Keratinocyte (primary cell): Measurements from ENCODE around the gene SLC25A5. TPM values are rescaled to one million over a fixed set of nuclear protein-coding genes. Genes with fewer than 3 reads are reported as not detected.

Experiments used
- DNase-seq: peaks from one replicate; pipeline ENCODE4 v3.0.0-alpha.2; 2011; ENCODE audit warnings: low read depth, missing footprints, low spot score
- FAIRE-seq: peaks from 2 replicates; lab custom pipeline; 2011; peaks lifted over from hg19 to GRCh38; lab: Jason Lieb, UNC
- H2AFZ ChIP-seq: 2 replicates; pipeline ENCODE4 v1.6.0; 2012; ENCODE audit warnings: low read length, control low read depth, inconsistent platforms; ENCODE audit not compliant: control insufficient read depth
- H3K27ac ChIP-seq: 2 replicates; pipeline ENCODE4 v1.5.1; 2011; ENCODE audit warnings: low read length; ENCODE audit not compliant: control insufficient read depth, insufficient read depth
- H3K27me3 ChIP-seq: 3 replicates; pipeline ENCODE4 v1.6.0; 2011; ENCODE audit warnings: low read length; ENCODE audit not compliant: control insufficient read depth, insufficient read depth; ENCODE audit errors: extremely low read depth
- H3K36me3 ChIP-seq, 2 experiments: 2 replicates in 1 of 2; 3 replicates in 1 of 2; pipeline ENCODE4 v1.5.1; 2011; ENCODE audit warnings: low read length in 2 of 2, mild to moderate bottlenecking in 1 of 2; ENCODE audit not compliant: control insufficient read depth in 2 of 2, insufficient read depth in 2 of 2; ENCODE audit errors: extremely low read depth in 1 of 2
- H3K4me1 ChIP-seq: 3 replicates; pipeline ENCODE4 v1.5.1; 2011; ENCODE audit warnings: low read length; ENCODE audit not compliant: control insufficient read depth, insufficient read depth; ENCODE audit errors: extremely low read depth
- H3K4me2 ChIP-seq: 3 replicates; pipeline ENCODE4 v1.6.0; 2011; ENCODE audit warnings: low read depth, low read length; ENCODE audit not compliant: control insufficient read depth, insufficient read depth; ENCODE audit errors: extremely low read depth
- H3K4me3 ChIP-seq, 3 experiments: fragments of 200-600 bp in 1 of 3; sonication (generic) in 1 of 3; 2 replicates in 2 of 3; 3 replicates in 1 of 3; pipeline ENCODE4 v1.5.1; 2011 to 2016; ENCODE audit warnings: low read length in 3 of 3, mild to moderate bottlenecking in 3 of 3, control low read depth in 2 of 3, inconsistent platforms in 1 of 3, low read depth in 1 of 3, mixed read lengths in 1 of 3, mixed run types in 1 of 3, moderate library complexity in 1 of 3; ENCODE audit not compliant: control insufficient read depth in 2 of 3, insufficient read depth in 2 of 3; ENCODE audit errors: extremely low read depth in 1 of 3
- H3K79me2 ChIP-seq: 2 replicates; pipeline ENCODE4 v1.6.0; 2012; ENCODE audit warnings: low read length; ENCODE audit not compliant: control insufficient read depth, insufficient read depth
- H3K9ac ChIP-seq: 3 replicates; pipeline ENCODE4 v1.6.0; 2011; ENCODE audit warnings: low read length; ENCODE audit not compliant: control insufficient read depth, insufficient read depth; ENCODE audit errors: extremely low read depth
- H3K9me1 ChIP-seq: 3 replicates; pipeline ENCODE4 v1.6.0; 2011; ENCODE audit warnings: low read length; ENCODE audit not compliant: control insufficient read depth, insufficient read depth; ENCODE audit errors: extremely low read depth
- H3K9me3 ChIP-seq: 2 replicates; pipeline ENCODE4 v1.5.1; 2012; ENCODE audit warnings: low read depth, low read length; ENCODE audit not compliant: control insufficient read depth
- H4K20me1 ChIP-seq: 3 replicates; pipeline ENCODE4 v1.6.0; 2011; ENCODE audit warnings: low read length; ENCODE audit not compliant: control insufficient read depth, insufficient read depth; ENCODE audit errors: extremely low read depth
- EZH2 ChIP-seq: IDR thresholded peaks from one replicate; pipeline ENCODE4 v1.6.1; 2012; ENCODE audit warnings: inconsistent platforms, mild to moderate bottlenecking, low read length, moderate library complexity
- dilution Hi-C: fragments of 300-500 bp; cut with MboI; formaldehyde crosslinking; loops from one replicate; pipeline ENCODE4 v1.7.0; 2020; ENCODE audit warnings: low sequenced_read_pairs; ENCODE audit not compliant: extremely low pct_ligation_motif_present
- polyA plus RNA-seq, 5 experiments: library from polyadenylated mRNA; depleted of rRNA in 3 of 5; stranded (reverse) in 3 of 5; stranded (forward) in 1 of 5; unstranded in 1 of 5; fragments of >200 nt; gene quantifications; 1 replicate in 1 of 5; 2 replicates in 3 of 5; 3 replicates in 1 of 5; pipeline versions ENCODE4 v1.2.1 to v1.2.3, GENCODE V29; 2011 to 2012; ENCODE audit warnings: missing spikeins in 2 of 5, low read depth in 1 of 5, low replicate concordance in 1 of 5
- small RNA-seq, 3 experiments: library from RNA; depleted of rRNA; stranded (forward); fragments of <200 nt; gene quantifications; one replicate each; pipeline ENCODE3, GENCODE V24; 2012; ENCODE audit warnings: low read depth in 3 of 3, low replicate concordance in 1 of 3; ENCODE audit not compliant: insufficient read length in 3 of 3
- TF ChIP-seq, protein P1 (sequence below), 3 experiments: IDR thresholded peaks in 1 of 3; conservative IDR thresholded peaks in 1 of 3; optimal IDR thresholded peaks in 1 of 3; 2 replicates in 2 of 3; 3 replicates in 1 of 3; pipeline versions ENCODE3 to v1.5.1; 2011; ENCODE audit warnings: low read length in 3 of 3, mild to moderate bottlenecking in 3 of 3, moderate library complexity in 2 of 3, control low read depth in 1 of 3, inconsistent platforms in 1 of 3; ENCODE audit not compliant: insufficient read depth in 2 of 3; ENCODE audit errors: extremely low read depth in 1 of 3

SLC25A5 gene
- polyA plus RNA-seq, 1 donor (not counting 4 experiments of a cell fraction or from before 2014, with no cell fraction given) = 447 TPM

DNA sequence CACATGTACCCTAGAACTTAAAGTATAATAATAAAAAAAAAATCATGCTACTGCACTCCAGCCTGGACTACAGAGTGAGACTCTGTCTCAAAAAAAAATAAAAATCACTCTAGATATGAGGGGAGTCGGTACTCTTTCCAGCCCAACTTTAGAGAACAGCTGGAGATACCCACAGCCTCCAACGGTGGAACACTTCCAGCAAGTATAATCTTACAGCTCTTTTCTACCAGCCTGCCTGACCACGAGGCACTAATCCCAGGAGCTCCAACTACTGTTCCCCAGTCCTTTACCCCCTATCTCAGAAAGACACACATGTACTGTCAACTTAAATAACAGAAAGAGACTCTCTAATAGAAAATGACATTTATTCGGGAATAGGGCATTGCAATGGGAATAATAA is 50.1 kb downstream of the SLC25A5 start:
- no peaks in the 10 kb centered on the region for H3K79me2 ChIP-seq
- H3K4me2 ChIP-seq = no peak overlapping the region
- H3K27me3 ChIP-seq = no peaks in the 10 kb centered on the region
- H3K4me3 ChIP-seq = no peak overlapping the region
- H3K4me1 ChIP-seq = no peaks in the 10 kb centered on the region
- no peak for DNase-seq
- H3K27ac ChIP-seq = no peak overlapping the region
- no peaks in the 10 kb centered on the region for H4K20me1 ChIP-seq
- H2AFZ ChIP-seq = no peak overlapping the region
- dilution Hi-C loops = no loop called here
- no peaks in the 10 kb centered on the region for H3K36me3 ChIP-seq
- no peaks in the 10 kb centered on the region for H3K9me3 ChIP-seq
- no peak overlapping the region for H3K9ac ChIP-seq
- no peak for TF ChIP-seq EZH2
- TF ChIP-seq, protein P1, sequence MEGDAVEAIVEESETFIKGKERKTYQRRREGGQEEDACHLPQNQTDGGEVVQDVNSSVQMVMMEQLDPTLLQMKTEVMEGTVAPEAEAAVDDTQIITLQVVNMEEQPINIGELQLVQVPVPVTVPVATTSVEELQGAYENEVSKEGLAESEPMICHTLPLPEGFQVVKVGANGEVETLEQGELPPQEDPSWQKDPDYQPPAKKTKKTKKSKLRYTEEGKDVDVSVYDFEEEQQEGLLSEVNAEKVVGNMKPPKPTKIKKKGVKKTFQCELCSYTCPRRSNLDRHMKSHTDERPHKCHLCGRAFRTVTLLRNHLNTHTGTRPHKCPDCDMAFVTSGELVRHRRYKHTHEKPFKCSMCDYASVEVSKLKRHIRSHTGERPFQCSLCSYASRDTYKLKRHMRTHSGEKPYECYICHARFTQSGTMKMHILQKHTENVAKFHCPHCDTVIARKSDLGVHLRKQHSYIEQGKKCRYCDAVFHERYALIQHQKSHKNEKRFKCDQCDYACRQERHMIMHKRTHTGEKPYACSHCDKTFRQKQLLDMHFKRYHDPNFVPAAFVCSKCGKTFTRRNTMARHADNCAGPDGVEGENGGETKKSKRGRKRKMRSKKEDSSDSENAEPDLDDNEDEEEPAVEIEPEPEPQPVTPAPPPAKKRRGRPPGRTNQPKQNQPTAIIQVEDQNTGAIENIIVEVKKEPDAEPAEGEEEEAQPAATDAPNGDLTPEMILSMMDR (optimal IDR thresholded peaks at IDR 0.05 in 1 of 3, IDR thresholded peaks at IDR 0.05 in 1 of 3, conservative IDR thresholded peaks at IDR 0.05 in 1 of 3; ENCODE audit: extremely low read depth in 1 of 3, insufficient read depth in 2 of 3, low read length in 3 of 3) = no peak
- no peaks in the 10 kb centered on the region for H3K9me1 ChIP-seq
- no peak for FAIRE-seq

Small RNA genes lying within 50 kb of the gene (small RNA-seq; reads per million reads assigned to genes)
- 1.1 to 4.5 (median 4.0) reads per million in 3 experiments for gene RNU1-67P
- 0 reads per million in 3 experiments for gene RNY3P16

Other genes with a start within 250 kb of the SLC25A5 start
- gene PGRMC1, start 232.2 kb upstream of the SLC25A5 start, polyA plus RNA-seq = 42.7 to 74.3 TPM (median 54.2 TPM) in 3 replicates
- gene SLC25A43, start 69.1 kb upstream of the SLC25A5 start, polyA plus RNA-seq = 10.3 to 29.5 TPM (median 23.0 TPM) in 3 replicates
- gene STEEP1, start 97.0 kb downstream of the SLC25A5 start, polyA plus RNA-seq = 19.5 to 23.3 TPM (median 19.7 TPM) in 3 replicates
- gene UBE2A, start 106.1 kb downstream of the SLC25A5 start, polyA plus RNA-seq = 49.0 to 81.6 TPM (median 76.2 TPM) in 3 replicates
- gene NKRF, start 138.0 kb downstream of the SLC25A5 start, polyA plus RNA-seq = 6.8 to 11.0 TPM (median 10.6 TPM) in 3 replicates
- gene SEPTIN6, start 224.7 kb downstream of the SLC25A5 start, polyA plus RNA-seq = 9.8 to 14.0 TPM (median 12.6 TPM) in 3 replicates